ENCODE measurements around the gene TATDN2.

GRCh38 chr3:10310578-10310977, 62.3 kb downstream of the TATDN2 start:
- TF ChIP-seq POLR2A (IDR thresholded peaks at IDR 0.05; ENCODE audit: low read length): no peak
- no peak for TF ChIP-seq GATA1 (IDR thresholded peaks at IDR 0.05; ENCODE audit: low read depth, low read length)
